K562 (cell line): Measurements from ENCODE around the gene CD226. TPM values are rescaled to one million over a fixed set of nuclear protein-coding genes. Genes with fewer than 3 reads are reported as not detected.

Source experiments
- ARNT ChIP-seq, 2 experiments: fragments of 450-650 bp; IDR thresholded peaks; 2 replicates each; pipeline ENCODE4 v1.6.1; 2016; ENCODE audit warnings: mild to moderate bottlenecking in 1 of 2
- CTBP1 ChIP-seq: fragments of 450-650 bp; IDR thresholded peaks from 2 replicates; pipeline ENCODE4 v1.6.1; 2016; ENCODE audit warnings: borderline replicate concordance
- ELF4 ChIP-seq: fragments of 450-650 bp; formaldehyde crosslinking; IDR thresholded peaks from 2 replicates; pipeline ENCODE4 v1.4.0; 2022; ENCODE audit warnings: missing genetic modification characterization
- KLF6 ChIP-seq: fragments of 250-450 bp; sonication (Bioruptor Pico); IDR thresholded peaks from 2 replicates; pipeline ENCODE4 v1.4.0; 2020; ENCODE audit warnings: mild to moderate bottlenecking, moderate library complexity, borderline replicate concordance
- NBN ChIP-seq: fragments of 450-650 bp; IDR thresholded peaks from 2 replicates; pipeline ENCODE4 v1.6.1; 2016; ENCODE audit warnings: low read depth, mild to moderate bottlenecking
- NCOA4 ChIP-seq: fragments of 450-650 bp; IDR thresholded peaks from 2 replicates; pipeline ENCODE4 v1.6.1; 2018; ENCODE audit warnings: mild to moderate bottlenecking; ENCODE audit not compliant: partially characterized antibody
- PATZ1 ChIP-seq: fragments of 250-450 bp; sonication (Bioruptor Pico); IDR thresholded peaks from 2 replicates; pipeline ENCODE4 v1.5.0; 2020; ENCODE audit warnings: mild to moderate bottlenecking, borderline replicate concordance
- RAD51 ChIP-seq: fragments of 450-650 bp; IDR thresholded peaks from 2 replicates; pipeline ENCODE4 v1.7.1; 2016; ENCODE audit warnings: low read depth, mild to moderate bottlenecking, borderline replicate concordance
- RCOR1 ChIP-seq, 2 experiments: IDR thresholded peaks; 2 replicates each; pipeline ENCODE4 v1.6.1; 2012; ENCODE audit warnings: low read depth in 2 of 2, low read length in 2 of 2, borderline replicate concordance in 1 of 2, improper control_type of control experiment in 1 of 2
- RHOXF2B ChIP-seq: fragments of 250-450 bp; sonication (Bioruptor Pico); conservative IDR thresholded peaks from 2 replicates; pipeline ENCODE4 v1.5.1; 2021
- WHSC1 ChIP-seq: IDR thresholded peaks from one replicate; pipeline ENCODE4 v1.6.1; 2012; ENCODE audit warnings: low read length, control low read depth, inconsistent platforms
- ZC3H11A ChIP-seq: IDR thresholded peaks from 2 replicates; pipeline ENCODE4 v1.6.1; 2012; ENCODE audit warnings: low read depth, low read length, improper control_type of control experiment
- ZNF23 ChIP-seq: fragments of 250-450 bp; sonication (Bioruptor Pico); IDR thresholded peaks from 2 replicates; pipeline ENCODE4 v1.4.0; 2020; ENCODE audit warnings: mild to moderate bottlenecking
- ZNF263 ChIP-seq: sonication (generic); formaldehyde crosslinking; IDR thresholded peaks from 2 replicates; pipeline ENCODE4 v1.8.0; 2022; ENCODE audit warnings: mild to moderate bottlenecking, missing genetic modification reagents, borderline replicate concordance
- polyA plus RNA-seq, 8 experiments: library from polyadenylated mRNA; depleted of rRNA in 4 of 8; stranded (reverse) in 5 of 8; unstranded in 3 of 8; fragments of >200 nt; fragmentation: Nextera tagmentation in 2 of 8; fragmentation: Illumina TruSeq in 1 of 8; extraction: Ambion mirVana in 2 of 8; extraction: Trizol in 1 of 8; gene quantifications; 2 replicates each; pipeline versions ENCODE4 v1.2.1 to v1.2.3, GENCODE V29; 2011 to 2014; ENCODE audit warnings: inconsistent platforms in 1 of 8, missing spikeins in 1 of 8
- total RNA-seq, 7 experiments: library from RNA; depleted of rRNA in 6 of 7; stranded (reverse); fragments of >200 nt in 6 of 7; fragmentation: Illumina TruSeq in 2 of 7; extraction: Trizol in 2 of 7; gene quantifications; 2 replicates each; pipeline versions ENCODE4 v1.2.1 to v1.2.3, GENCODE V29; 2011 to 2021; ENCODE audit warnings: low replicate concordance in 1 of 7
- TF ChIP-seq, protein P1 (sequence below), 2 experiments: fragments of 450-650 bp; formaldehyde crosslinking in 1 of 2; IDR thresholded peaks; 2 replicates each; pipeline versions ENCODE4 v1.4.0 to v1.6.1; 2014 to 2020; ENCODE audit warnings: mild to moderate bottlenecking in 2 of 2, borderline replicate concordance in 1 of 2, low read depth in 1 of 2

The CD226 gene
- total and polyA plus RNA-seq, 9 of the 15 experiments (the other 6 are each of a cell fraction or from before 2014, with no cell fraction given) = 0.32 to 1.7 (median 0.80) TPM

- TF ChIP-seq, protein P1, sequence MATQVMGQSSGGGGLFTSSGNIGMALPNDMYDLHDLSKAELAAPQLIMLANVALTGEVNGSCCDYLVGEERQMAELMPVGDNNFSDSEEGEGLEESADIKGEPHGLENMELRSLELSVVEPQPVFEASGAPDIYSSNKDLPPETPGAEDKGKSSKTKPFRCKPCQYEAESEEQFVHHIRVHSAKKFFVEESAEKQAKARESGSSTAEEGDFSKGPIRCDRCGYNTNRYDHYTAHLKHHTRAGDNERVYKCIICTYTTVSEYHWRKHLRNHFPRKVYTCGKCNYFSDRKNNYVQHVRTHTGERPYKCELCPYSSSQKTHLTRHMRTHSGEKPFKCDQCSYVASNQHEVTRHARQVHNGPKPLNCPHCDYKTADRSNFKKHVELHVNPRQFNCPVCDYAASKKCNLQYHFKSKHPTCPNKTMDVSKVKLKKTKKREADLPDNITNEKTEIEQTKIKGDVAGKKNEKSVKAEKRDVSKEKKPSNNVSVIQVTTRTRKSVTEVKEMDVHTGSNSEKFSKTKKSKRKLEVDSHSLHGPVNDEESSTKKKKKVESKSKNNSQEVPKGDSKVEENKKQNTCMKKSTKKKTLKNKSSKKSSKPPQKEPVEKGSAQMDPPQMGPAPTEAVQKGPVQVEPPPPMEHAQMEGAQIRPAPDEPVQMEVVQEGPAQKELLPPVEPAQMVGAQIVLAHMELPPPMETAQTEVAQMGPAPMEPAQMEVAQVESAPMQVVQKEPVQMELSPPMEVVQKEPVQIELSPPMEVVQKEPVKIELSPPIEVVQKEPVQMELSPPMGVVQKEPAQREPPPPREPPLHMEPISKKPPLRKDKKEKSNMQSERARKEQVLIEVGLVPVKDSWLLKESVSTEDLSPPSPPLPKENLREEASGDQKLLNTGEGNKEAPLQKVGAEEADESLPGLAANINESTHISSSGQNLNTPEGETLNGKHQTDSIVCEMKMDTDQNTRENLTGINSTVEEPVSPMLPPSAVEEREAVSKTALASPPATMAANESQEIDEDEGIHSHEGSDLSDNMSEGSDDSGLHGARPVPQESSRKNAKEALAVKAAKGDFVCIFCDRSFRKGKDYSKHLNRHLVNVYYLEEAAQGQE (IDR thresholded peaks at IDR 0.05; ENCODE audit: borderline replicate concordance) = no peak
- TF ChIP-seq, protein P1 (CRISPR knock-in tag; IDR thresholded peaks at IDR 0.05; ENCODE audit: low read depth) = no peak
- TF ChIP-seq NBN (0 out of 2 replicates have a peak, but pooled peaks have one; percentile 63), CTBP1 (0 out of 2 replicates have a peak, but pooled peaks have one; percentile 24), PATZ1 (no peak), KLF6 (CRISPR knock-in tag) (no peak), NCOA4 (no peak), RAD51 (no peak), ZC3H11A (no peak), RHOXF2B (CRISPR knock-in tag) (no peak), RCOR1 (IDR thresholded peaks at IDR 0.05; ENCODE audit: borderline replicate concordance in 1 of 2, low read depth in 2 of 2, low read length in 2 of 2) (0 out of 4 replicates have a peak, but pooled peaks of 1 of the 2 experiments have one; percentile 4), ZNF23 (CRISPR knock-in tag) (no peak), WHSC1 (no peak), ELF4 (CRISPR knock-in tag) (peak; percentile 33; the same call in 1 of the 2 replicates), ARNT (IDR thresholded peaks at IDR 0.05) (0 out of 4 replicates have a peak, but pooled peaks of 1 of the 2 experiments have one; percentile 30), ZNF263 (peak; percentile 92)
Measured at GRCh38 chr18:69838620-69839411, 108.9 kb downstream of the CD226 start (continued).
